ENCODE results near the gene PHRF1. TPM values are rescaled to one million over a fixed set of nuclear protein-coding genes. Genes with fewer than 3 reads are reported as not detected.

Gene PHRF1
- total and polyA plus RNA-seq, 11 donors, result 11.6 to 21.3 (median 18.1) TPM

DNA sequence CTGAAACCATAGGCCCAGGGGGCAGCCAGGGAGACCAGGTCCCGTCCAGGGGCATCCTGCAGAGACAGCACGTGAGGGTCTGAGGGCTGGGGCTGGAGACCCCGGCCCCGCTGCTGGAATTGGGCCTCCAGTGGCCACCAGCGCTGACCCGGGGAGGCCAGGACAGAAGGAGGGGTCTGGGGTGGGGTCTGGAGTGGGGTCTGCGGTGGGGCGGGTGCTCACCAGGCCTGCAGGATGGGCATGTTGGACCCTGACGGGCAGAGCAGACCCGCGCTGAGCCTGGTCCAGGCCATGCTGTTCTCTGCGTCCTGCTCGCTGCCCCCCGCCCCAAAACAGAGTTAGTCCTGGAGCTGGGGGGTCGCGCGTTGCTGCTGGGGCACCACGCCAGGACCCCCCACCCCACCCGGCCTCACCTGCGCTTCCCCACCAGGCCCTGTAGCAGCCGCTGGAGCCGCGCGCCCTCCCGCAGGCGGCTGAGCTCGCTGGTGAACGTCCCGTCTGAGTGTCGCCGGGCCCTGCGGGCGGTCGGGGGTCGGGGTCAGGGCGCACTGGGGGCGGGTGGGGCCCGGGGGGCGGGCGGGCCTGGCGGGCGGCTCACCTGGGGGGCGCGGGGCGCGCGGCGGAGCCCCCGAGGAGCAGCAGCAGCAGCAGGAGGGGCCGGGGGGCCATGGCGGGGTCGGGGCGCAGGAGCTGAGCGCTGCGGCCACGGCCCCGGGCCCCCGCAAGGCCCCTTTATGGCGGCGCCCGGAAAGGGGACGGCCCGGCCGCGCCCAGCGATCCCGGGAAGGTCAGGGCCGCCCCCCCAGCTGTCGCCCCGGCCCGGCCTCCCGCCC is 50.4 kb downstream of the PHRF1 start, which contains the start of gene SCT:
Gene SCT, minus strand, starts transcription at position 707 of the 833 bp plus-strand sequence. Its CDS starts 38 bp downstream, at position 669.
- DNase-seq, result peak in 2 of 5 donors; percentile 6 to 16
- Histone ChIP-seq H3K4me1 (peaks cover 0 to 16% (median 0%) of the 10 kb centered on the region in 12 donors), H3K27ac (no peak within 1 kb of the TSS), H3K36me3 (peaks cover 0 to 3% (median 0%) of the 10 kb centered on the region in 9 donors), H3K27me3 (peaks cover 6 to 28% (median 15%) of the 10 kb centered on the region in 9 donors), H3K4me3 (peak within 1 kb of the TSS in 1 of 12 donors; percentile 22), H3K9me3 (no peaks in the 10 kb centered on the region)
- intact Hi-C loops (cut with DNase I), result loop anchor here in 1 of 10 donors (5.0 kb wide), 1 partner anchor 69 kb away; no protein-coding TSS in a partner anchor
- TF ChIP-seq CTCF (IDR thresholded peaks at IDR 0.05) (no peak), POLR2A (IDR thresholded peaks at IDR 0.05) (no peak)
- 10 to 54% (median 12%) methylated on average over 8 to 72 of the region's 72 CpGs; no CpG with 5 or more reads in 1 of the 4 donors for WGBS, 4 donors
- no peak for ATAC-seq

- 18 to 63% (median 43%) methylated on average over 8 to 28 of the region's 28 CpGs for WGBS, 4 donors
- ATAC-seq, result no peak
- Histone ChIP-seq H3K36me3 (peaks cover 0 to 3% (median 0%) of the 10 kb centered on the region in 9 donors), H3K9me3 (no peaks in the 10 kb centered on the region), H3K4me3 (peak overlapping the region in 1 of 12 donors; percentile 22), H3K27me3 (peaks cover 6 to 28% (median 15%) of the 10 kb centered on the region in 9 donors), H3K27ac (no peak overlapping the region), H3K4me1 (peaks cover 0 to 16% (median 0%) of the 10 kb centered on the region in 12 donors)
- no peak for DNase-seq
- no peak for TF ChIP-seq CTCF (IDR thresholded peaks at IDR 0.05)
- TF ChIP-seq POLR2A (IDR thresholded peaks at IDR 0.05), result no peak
- intact Hi-C loops (cut with DNase I), result loop anchor here in 1 of 10 donors (5.0 kb wide), 1 partner anchor 70 kb away; no protein-coding TSS in a partner anchor
Measured at GRCh38 chr11:627308-627576, 51.0 kb downstream of the PHRF1 start.

DNA sequence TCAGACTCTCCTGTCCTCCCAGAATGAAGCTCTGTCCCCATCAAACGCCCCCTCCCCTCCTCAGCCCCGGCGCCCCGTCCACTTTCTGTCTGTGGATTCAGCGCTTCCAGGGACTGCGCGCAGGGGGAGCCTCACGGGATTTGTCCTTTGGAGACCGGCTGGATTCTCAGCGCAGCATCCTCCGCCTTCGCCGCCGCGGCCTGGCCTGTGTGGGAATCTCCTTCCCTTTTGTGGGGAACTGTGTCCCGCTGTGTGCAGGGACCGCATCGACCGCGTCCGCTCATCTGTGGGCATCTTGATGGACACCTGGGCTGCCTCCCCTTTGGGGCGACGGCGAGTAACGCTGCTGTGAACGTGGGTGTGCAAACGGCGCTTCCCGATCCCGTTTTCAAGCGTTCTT is 51.8 kb downstream of the PHRF1 start:
- Histone ChIP-seq H3K27me3 (peaks cover 6 to 28% (median 15%) of the 10 kb centered on the region in 9 donors), H3K36me3 (no peaks in the 10 kb centered on the region), H3K9me3 (no peaks in the 10 kb centered on the region), H3K4me3 (no peak overlapping the region), H3K4me1 (peaks cover 0 to 16% (median 0%) of the 10 kb centered on the region in 12 donors), H3K27ac (no peak overlapping the region)
- DNase-seq, result peak in 2 of 5 donors; percentile 6 to 18
- ATAC-seq, result no peak
- 92 to 96% (median 94%) methylated on average over 31 of the region's 31 CpGs for WGBS, 4 donors
- no peak for TF ChIP-seq POLR2A (IDR thresholded peaks at IDR 0.05)
- TF ChIP-seq CTCF (IDR thresholded peaks at IDR 0.05), result no peak
- intact Hi-C loops (cut with DNase I), result loop anchor here in 2 of 10 donors (2.0 to 5.0 kb wide), 2 partner anchors 71 to 73 kb away; no protein-coding TSS in a partner anchor

- 16 to 41% (median 38%) methylated on average over 10 of the region's 10 CpGs for WGBS, 4 donors
Measured at GRCh38 chr11:629237-629583, 52.9 kb downstream of the PHRF1 start.

More at GRCh38 chr11:629237-629583, 52.9 kb downstream of the PHRF1 start:
- intact Hi-C loops (cut with DNase I), result loop anchor here in 2 of 10 donors (2.0 to 5.0 kb wide), 2 partner anchors 72 to 74 kb away; no protein-coding TSS in a partner anchor
- Histone ChIP-seq H3K9me3 (no peaks in the 10 kb centered on the region), H3K4me1 (peaks cover 0 to 16% (median 0%) of the 10 kb centered on the region in 12 donors), H3K4me3 (no peak overlapping the region), H3K27me3 (peaks cover 6 to 24% (median 13%) of the 10 kb centered on the region in 9 donors), H3K36me3 (no peaks in the 10 kb centered on the region), H3K27ac (peak overlapping the region in 3 of 12 donors; percentile 44 to 57 (median 56))
- ATAC-seq (peak; percentile 67 to 77 (median 71)), DNase-seq (peak in 2 of 5 donors; percentile 19 to 27)
- no peak for TF ChIP-seq POLR2A (IDR thresholded peaks at IDR 0.05)
- peak in 6 of 12 donors; percentile 18 to 47 (median 28) for TF ChIP-seq CTCF (IDR thresholded peaks at IDR 0.05)

All from heart left ventricle (tissue), 16 donors.